HG02973 (cell line): Measurements from ENCODE around the gene STRBP.
"Not testable (repeated sequence)": the region's sequence is repeated elsewhere in the genome, so short reads cannot be mapped to it uniquely, and the experiment has no call there.

ENCODE experiments used
- ATAC-seq: cut with Tn5 transposase; IDR thresholded peaks from one replicate; pipeline ENCODE4 v1.9.1; 2021; ENCODE audit warnings: moderate library complexity; ENCODE audit not compliant: unreplicated experiment

STRBP gene

DNA sequence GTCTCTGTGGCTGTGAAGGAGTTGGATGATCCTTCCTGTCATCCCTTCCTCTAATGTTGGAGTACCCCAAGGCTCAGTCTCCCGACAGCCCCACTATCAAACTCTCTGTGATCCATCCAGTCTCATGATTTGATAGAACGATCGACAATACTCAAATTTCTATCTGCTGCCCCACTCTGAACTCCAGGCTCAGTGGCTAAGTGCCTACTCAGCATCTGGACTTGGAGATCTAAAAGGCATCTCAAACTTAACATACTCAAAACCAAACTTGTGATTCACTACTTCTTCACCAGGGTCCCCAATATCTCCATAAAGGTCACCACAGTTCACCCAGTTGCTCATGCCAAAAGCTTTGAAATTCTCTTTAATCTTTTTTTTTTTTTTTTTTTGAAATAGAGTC lies 15.1 kb upstream of the STRBP start:
- ATAC-seq: no peak

DNA sequence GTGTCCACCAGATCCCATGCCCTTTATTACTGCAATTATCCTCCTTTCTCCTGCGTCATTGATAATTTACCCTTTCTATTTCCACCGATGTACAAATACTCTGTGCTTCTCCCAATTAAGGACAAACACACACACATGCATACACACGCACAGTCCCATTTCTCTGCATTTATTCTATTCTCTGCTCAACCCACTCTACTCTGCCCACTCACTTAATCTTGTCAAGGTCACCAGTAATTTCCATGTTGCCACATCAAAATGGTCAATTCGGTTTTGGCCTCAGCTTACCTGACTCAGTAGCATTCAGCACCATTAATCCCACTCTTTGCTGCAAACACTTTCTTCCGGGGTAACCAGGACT lies 14.6 kb upstream of the STRBP start:
- ATAC-seq: no peak

DNA sequence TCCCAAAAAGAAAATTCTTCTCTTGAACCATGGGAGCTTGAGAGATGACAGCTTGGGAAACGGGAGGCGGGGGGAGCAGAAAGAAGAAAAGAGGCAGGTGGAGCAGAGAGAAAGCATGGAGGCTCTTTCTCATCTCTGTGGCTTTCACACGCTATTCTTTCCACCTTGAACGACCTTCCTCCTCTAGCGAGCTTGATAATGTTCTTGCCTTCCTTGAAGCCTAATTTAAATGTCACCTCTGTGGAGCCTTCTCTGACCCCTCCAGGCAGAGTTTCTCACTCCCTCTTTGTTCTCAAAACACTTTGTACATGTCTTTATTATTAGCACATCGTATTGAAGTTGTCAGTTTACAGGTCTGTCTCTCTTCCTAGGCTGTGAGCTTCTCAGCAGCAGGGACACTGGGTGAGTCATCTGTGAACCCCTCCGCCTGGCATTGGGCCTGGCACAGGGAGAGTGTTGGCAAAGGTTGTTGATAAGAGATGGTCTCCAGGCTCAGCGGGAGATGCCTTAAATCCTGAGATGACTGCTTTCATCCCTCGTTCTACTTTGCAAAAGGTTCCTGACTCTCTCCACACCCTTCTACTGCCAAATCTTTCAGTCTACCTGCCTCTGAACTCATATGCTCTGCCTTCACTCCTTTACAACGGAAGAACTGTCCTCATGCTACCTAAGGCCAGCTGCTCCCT lies 14.1 kb upstream of the STRBP start:
- no peak for ATAC-seq

- ATAC-seq: no peak
These were observed 13.4 kb upstream of the STRBP start for GRCh38 chr9:123281659-123282350.

- not testable (repeated sequence) for ATAC-seq
These were observed 10.6 kb upstream of the STRBP start for GRCh38 chr9:123278879-123279493.

GRCh38 chr9:123278361-123278760 lies 10.0 kb upstream of the STRBP start:
- ATAC-seq: no peak

GRCh38 chr9:123276551-123276950 lies 8.2 kb upstream of the STRBP start:
- no peak for ATAC-seq

- ATAC-seq: not testable (repeated sequence)
These were observed 2.7 kb upstream of the STRBP start for GRCh38 chr9:123271133-123271532.

DNA sequence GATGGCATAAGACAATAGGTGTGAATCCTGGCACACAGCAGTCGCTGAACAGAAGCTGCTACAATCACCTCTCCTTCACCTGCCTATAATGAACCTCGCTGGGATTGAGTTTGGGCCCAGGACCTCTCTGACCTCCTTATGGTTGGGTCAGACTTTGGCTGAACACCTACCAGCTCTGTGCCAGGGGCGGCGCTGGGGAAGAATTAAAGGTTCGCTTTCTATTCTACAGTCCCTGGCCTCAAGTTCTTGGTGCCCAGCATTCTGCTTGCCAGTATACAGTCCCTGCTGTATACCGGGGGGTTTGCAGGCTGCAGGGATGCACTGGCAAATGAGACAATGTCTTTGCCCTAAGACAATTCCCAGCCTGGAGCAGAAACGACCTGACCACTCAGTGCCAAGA lies 895 bp upstream of the STRBP start:
- ATAC-seq: no peak

- no peak for ATAC-seq
These were observed 254 bp downstream of the STRBP start for GRCh38 chr9:123268199-123268464.

GRCh38 chr9:123267481-123268198 lies 746 bp downstream of the STRBP start:
- ATAC-seq: peak; percentile 2

- ATAC-seq: no peak
These were observed 1.6 kb downstream of the STRBP start for GRCh38 chr9:123266655-123267399.

GRCh38 chr9:123265833-123266232 lies 2.6 kb downstream of the STRBP start:
- no peak for ATAC-seq

DNA sequence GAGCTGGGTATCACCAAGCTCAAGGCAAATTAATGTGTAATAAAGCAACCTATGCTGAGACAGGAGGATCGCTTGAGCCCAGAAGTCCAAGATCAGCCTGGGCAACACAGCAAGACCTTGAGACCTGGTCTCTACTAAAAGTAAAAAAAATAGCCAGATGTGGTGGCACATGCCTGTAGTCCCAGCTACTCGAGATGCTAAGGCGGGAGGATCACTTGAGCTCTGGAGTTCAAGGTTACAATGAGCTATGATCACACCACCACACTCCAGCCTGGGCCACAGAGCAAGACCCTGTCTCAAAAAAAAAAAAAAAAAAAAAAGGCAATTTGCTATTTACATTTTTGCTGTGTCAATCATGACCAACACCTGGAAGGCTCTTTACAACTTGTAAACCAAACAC lies 5.2 kb downstream of the STRBP start:
- no peak for ATAC-seq

DNA sequence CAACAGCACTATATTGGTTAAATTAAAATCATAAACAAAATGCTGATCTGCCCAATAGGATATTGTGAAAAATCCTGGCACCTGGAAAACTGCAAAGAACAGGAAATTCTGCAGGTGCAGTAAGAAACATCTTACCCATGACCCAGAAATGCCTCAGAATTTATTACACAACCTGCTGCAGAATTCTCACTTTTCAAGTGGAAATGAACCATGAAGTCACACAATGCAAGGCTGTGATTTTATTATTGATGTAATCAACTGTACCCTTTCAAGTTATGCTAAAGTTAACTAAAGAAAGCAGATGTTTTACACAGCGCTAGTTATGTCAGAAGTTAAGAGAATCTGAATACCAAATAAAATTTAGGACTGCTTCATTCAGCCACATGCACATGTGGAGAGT lies 6.0 kb downstream of the STRBP start:
- ATAC-seq: no peak

DNA sequence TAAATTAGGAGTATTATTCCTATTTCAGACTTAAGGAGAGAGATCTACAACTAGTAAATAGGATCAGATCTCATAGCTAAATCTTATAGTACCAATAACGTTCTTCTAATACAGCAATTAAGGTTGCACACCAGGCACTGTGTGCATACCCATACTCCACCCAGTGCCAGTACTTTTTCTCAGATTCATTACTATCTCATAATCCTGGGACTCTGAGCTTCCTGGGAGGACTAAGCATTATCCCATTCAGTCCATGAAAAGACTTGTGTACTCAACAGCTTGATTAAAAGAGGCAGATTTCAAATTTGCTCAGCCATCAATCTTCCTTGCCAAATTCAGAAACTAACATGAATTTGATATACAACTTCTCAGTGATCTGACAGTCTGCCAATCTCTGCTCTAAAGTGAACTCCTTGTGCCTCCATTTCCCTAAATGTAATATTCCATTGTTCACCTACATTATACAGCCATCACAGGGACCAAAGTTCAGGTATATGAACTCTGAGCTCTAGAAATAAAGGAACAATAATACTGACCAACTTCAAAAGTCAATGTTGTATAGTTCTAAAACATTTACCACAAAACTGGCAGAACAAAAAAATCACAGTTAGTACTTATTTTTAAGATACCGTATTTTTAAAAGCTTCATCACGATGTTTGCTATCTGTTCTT lies 7.2 kb downstream of the STRBP start:
- no peak for ATAC-seq

DNA sequence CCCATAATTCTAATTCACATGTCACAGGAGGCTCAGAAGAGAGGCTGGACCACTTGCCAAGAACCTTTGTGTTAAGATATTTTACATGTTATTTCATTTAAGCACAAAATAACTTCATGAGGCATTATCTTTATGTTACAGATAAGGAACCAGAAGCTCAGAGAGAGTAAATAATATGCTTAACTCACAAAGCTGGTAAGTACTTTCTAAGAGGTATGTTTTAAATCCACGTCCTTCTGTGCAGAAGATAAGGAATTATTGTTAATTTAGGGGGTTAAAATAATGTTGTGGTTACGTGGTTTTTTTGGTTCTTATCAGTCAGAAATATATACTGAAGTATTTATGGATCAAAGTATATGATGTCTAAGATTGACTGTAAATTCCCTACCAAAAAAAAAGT lies 8.0 kb downstream of the STRBP start:
- ATAC-seq: no peak

- ATAC-seq: no peak
These were observed 11.1 kb downstream of the STRBP start for GRCh38 chr9:123257276-123257675.

- no peak for ATAC-seq
These were observed 12.7 kb downstream of the STRBP start for GRCh38 chr9:123255718-123256117.

DNA sequence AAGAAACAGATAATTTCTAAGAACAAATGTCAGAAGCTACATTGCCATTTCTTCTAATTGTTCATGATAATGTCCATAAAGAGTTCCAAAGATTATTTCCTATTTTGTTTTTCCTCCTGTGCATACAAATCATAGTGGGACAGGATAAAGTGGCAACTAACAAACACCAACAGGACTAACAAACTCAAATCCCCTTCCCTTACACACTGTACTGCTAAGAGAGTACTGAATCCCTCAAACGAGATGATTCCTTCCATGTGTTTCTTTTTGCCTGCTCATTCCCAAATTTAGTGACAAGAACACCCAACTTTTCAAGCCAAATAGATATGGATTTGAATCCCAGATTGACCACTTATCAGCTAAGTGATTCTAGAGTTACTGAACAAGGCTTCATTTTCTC lies 15.2 kb downstream of the STRBP start:
- ATAC-seq: no peak

DNA sequence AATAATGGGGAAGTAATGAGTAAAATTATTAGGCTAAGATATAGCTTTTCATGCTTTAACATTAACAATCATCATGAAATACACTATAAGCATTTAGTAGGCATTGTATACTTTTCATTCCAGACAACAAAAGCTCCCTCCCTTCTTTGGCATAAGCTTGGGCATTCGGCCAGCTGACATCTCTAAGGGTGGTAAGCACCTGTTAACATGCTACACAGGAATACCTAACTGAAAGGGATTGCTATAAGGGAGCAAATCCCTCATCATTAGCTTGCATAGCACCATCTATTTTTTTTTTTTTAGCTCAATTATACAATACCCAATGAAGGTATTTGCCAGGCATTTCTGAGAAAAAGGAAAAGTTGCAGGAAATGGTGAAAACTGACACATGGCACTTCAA lies 16.6 kb downstream of the STRBP start:
- no peak for ATAC-seq
